IMR-90 (cell line): ENCODE measurements around the gene CEP63. TPM values are rescaled to one million over a fixed set of nuclear protein-coding genes. Genes with fewer than 3 reads are reported as not detected.

Experiments
- ATAC-seq: fragments of 200-7000 bp; cut with Tn5 transposase; 2 replicates; pipeline ENCODE4 v1.9.1; 2020; ENCODE audit warnings: low read depth, mild to moderate bottlenecking, moderate library complexity
- BruUV-seq: library from RNA; stranded (reverse); fragments of 400-500 nt; replicated peaks from 2 replicates; lab custom pipeline; 2021; lab: Mats Ljungman, UMichigan
- CTCF ChIA-PET: fragments of 300-600 bp; formaldehyde crosslinking; extraction: SDS; loops from one replicate; lab custom pipeline; 2021; ENCODE audit warnings: antibody characterized with exemption; lab: Yijun Ruan, JAX
- POLR2A ChIA-PET: fragments of 300-600 bp; sonication (Branson Sonifier 250); formaldehyde crosslinking; loops from one replicate; lab custom pipeline; 2022; ENCODE audit warnings: antibody characterized with exemption; ENCODE audit not compliant: unreplicated experiment; lab: Charles Lee
- DNase-seq: peaks from one replicate; pipeline ENCODE4 v3.0.0; 2013
- H2AFZ ChIP-seq: replicated peaks from 2 replicates; pipeline ENCODE3; 2013; ENCODE audit warnings: low read length, mild to moderate bottlenecking; ENCODE audit not compliant: poor library complexity
- H2AK5ac ChIP-seq: 2 replicates; pipeline ENCODE4 v1.6.1; 2013; ENCODE audit warnings: low read depth, low read length, inconsistent platforms
- H2AK9ac ChIP-seq: replicated peaks from 2 replicates; pipeline ENCODE3; 2013; ENCODE audit warnings: mild to moderate bottlenecking, low read depth, low read length, moderate library complexity; ENCODE audit not compliant: poor library complexity
- H2BK120ac ChIP-seq: 2 replicates; pipeline ENCODE4 v1.6.1; 2013; ENCODE audit warnings: low read depth, low read length, inconsistent platforms
- H2BK15ac ChIP-seq: 3 replicates; pipeline ENCODE4 v1.6.1; 2013; ENCODE audit warnings: low read depth, low read length, inconsistent platforms
- H2BK20ac ChIP-seq: 2 replicates; pipeline ENCODE4 v1.6.1; 2013; ENCODE audit warnings: low read depth, mild to moderate bottlenecking, inconsistent platforms, low read length, moderate library complexity
- H2BK5ac ChIP-seq: 2 replicates; pipeline ENCODE4 v1.6.1; 2013; ENCODE audit warnings: mild to moderate bottlenecking, low read depth, low read length, inconsistent platforms; ENCODE audit not compliant: poor library complexity, severe bottlenecking
- H3K14ac ChIP-seq: replicated peaks from 2 replicates; pipeline ENCODE4 v1.6.1; 2013; ENCODE audit warnings: low read depth, low read length, inconsistent platforms
- H3K18ac ChIP-seq: 2 replicates; pipeline ENCODE4 v1.6.1; 2013; ENCODE audit warnings: low read depth, low read length, control low read depth
- H3K23ac ChIP-seq: 2 replicates; pipeline ENCODE4 v1.6.1; 2013; ENCODE audit warnings: low read depth, low read length, inconsistent platforms
- H3K27ac ChIP-seq: 2 replicates; pipeline ENCODE4 v1.5.1; 2013; ENCODE audit warnings: mild to moderate bottlenecking, control low read depth, low read length; ENCODE audit not compliant: insufficient read depth
- H3K27me3 ChIP-seq: 2 replicates; pipeline ENCODE4 v1.6.1; 2013; ENCODE audit warnings: low read length; ENCODE audit not compliant: control insufficient read depth, insufficient read depth
- H3K36me3 ChIP-seq: 2 replicates; pipeline ENCODE4 v1.6.1; 2013; ENCODE audit warnings: low read length, mixed read lengths; ENCODE audit not compliant: control insufficient read depth, insufficient read depth
- H3K4ac ChIP-seq: 2 replicates; pipeline ENCODE4 v1.6.1; 2013; ENCODE audit warnings: low read depth, low read length, inconsistent platforms
- H3K4me1 ChIP-seq: 2 replicates; pipeline ENCODE4 v1.6.1; 2013; ENCODE audit warnings: low read length, mixed read lengths; ENCODE audit not compliant: control insufficient read depth, insufficient read depth
- H3K4me2 ChIP-seq: 2 replicates; pipeline ENCODE4 v1.6.1; 2013; ENCODE audit warnings: low read depth, mild to moderate bottlenecking, control low read depth, low read length, moderate library complexity
- H3K4me3 ChIP-seq: 2 replicates; pipeline ENCODE4 v1.5.1; 2013; ENCODE audit warnings: low read depth, mild to moderate bottlenecking, control low read depth, low read length, moderate library complexity; ENCODE audit not compliant: insufficient read depth
- H3K56ac ChIP-seq: 2 replicates; pipeline ENCODE4 v1.6.1; 2013; ENCODE audit warnings: low read length, inconsistent platforms; ENCODE audit not compliant: insufficient read depth; ENCODE audit errors: extremely low read depth
- H3K79me1 ChIP-seq, 2 experiments: 2 replicates each; pipeline ENCODE4 v1.6.1; 2013; ENCODE audit warnings: low read length in 2 of 2, inconsistent platforms in 1 of 2, low read depth in 1 of 2
- H3K9ac ChIP-seq: 2 replicates; pipeline ENCODE4 v1.6.1; 2013; ENCODE audit warnings: low read depth, low read length, control low read depth
- H3K9me1 ChIP-seq: 2 replicates; pipeline ENCODE4 v1.6.1; 2013; ENCODE audit warnings: low read length, inconsistent platforms; ENCODE audit not compliant: insufficient read depth
- H3K9me3 ChIP-seq: 2 replicates; pipeline ENCODE4 v1.6.1; 2013; ENCODE audit warnings: low read length; ENCODE audit not compliant: control insufficient read depth, insufficient read depth
- H4K20me1 ChIP-seq: 2 replicates; pipeline ENCODE4 v1.6.1; 2013; ENCODE audit warnings: low read length, inconsistent platforms; ENCODE audit not compliant: insufficient read depth
- H4K5ac ChIP-seq: 2 replicates; pipeline ENCODE4 v1.6.1; 2013; ENCODE audit warnings: mild to moderate bottlenecking, low read depth, low read length, control low read depth
- H4K8ac ChIP-seq, 2 experiments: 2 replicates each; pipeline ENCODE4 v1.6.1; 2013; ENCODE audit warnings: low read depth in 2 of 2, low read length in 2 of 2, control low read depth in 1 of 2, inconsistent platforms in 1 of 2
- H4K91ac ChIP-seq: 2 replicates; pipeline ENCODE4 v1.6.1; 2013; ENCODE audit warnings: low read depth, low read length, inconsistent platforms; ENCODE audit not compliant: insufficient read depth
- BHLHE40 ChIP-seq: fragments of 150-350 bp; IDR thresholded peaks from 2 replicates; pipeline ENCODE4 v1.6.1; 2016; ENCODE audit warnings: mild to moderate bottlenecking, low read depth, low read length
- CHD1 ChIP-seq: IDR thresholded peaks from 2 replicates; pipeline ENCODE4 v1.6.1; 2012; ENCODE audit warnings: low read depth, low read length, improper control_type of control experiment
- CTCF ChIP-seq: conservative IDR thresholded peaks from 2 replicates; pipeline ENCODE4 v1.5.1; 2012; ENCODE audit warnings: mild to moderate bottlenecking, low read depth, low read length, improper control_type of control experiment
- ELK1 ChIP-seq: fragments of 150-350 bp; IDR thresholded peaks from 2 replicates; pipeline ENCODE4 v1.6.1; 2016; ENCODE audit warnings: low read depth, mild to moderate bottlenecking, low read length, moderate library complexity, borderline replicate concordance
- FOS ChIP-seq: fragments of 150-350 bp; IDR thresholded peaks from 2 replicates; pipeline ENCODE4 v1.6.1; 2016; ENCODE audit warnings: low read depth, low read length
- MAFK ChIP-seq: IDR thresholded peaks from 2 replicates; pipeline ENCODE4 v1.6.1; 2012; ENCODE audit warnings: low read depth, low read length, improper control_type of control experiment
- MAZ ChIP-seq: IDR thresholded peaks from 2 replicates; pipeline ENCODE4 v1.6.1; 2012; ENCODE audit warnings: low read depth, mild to moderate bottlenecking, low read length, improper control_type of control experiment, moderate library complexity, borderline replicate concordance
- MXI1 ChIP-seq: IDR thresholded peaks from 2 replicates; pipeline ENCODE4 v1.6.1; 2012; ENCODE audit warnings: low read depth, mild to moderate bottlenecking, low read length, moderate library complexity, borderline replicate concordance
- NFE2L2 ChIP-seq: fragments of 150-350 bp; IDR thresholded peaks from 2 replicates; pipeline ENCODE4 v1.6.1; 2016; ENCODE audit warnings: low read depth, mild to moderate bottlenecking, low read length
- POLR2A ChIP-seq: IDR thresholded peaks from 2 replicates; pipeline ENCODE4 v1.6.1; 2012; ENCODE audit warnings: mild to moderate bottlenecking, low read depth, low read length
- RAD21 ChIP-seq: IDR thresholded peaks from 2 replicates; pipeline ENCODE4 v1.6.1; 2012; ENCODE audit warnings: low read length, improper control_type of control experiment
- RCOR1 ChIP-seq: IDR thresholded peaks from 2 replicates; pipeline ENCODE4 v1.6.1; 2012; ENCODE audit warnings: mild to moderate bottlenecking, low read length, improper control_type of control experiment; ENCODE audit not compliant: insufficient replicate concordance
- RFX5 ChIP-seq: IDR thresholded peaks from 2 replicates; pipeline ENCODE4 v1.8.0; 2012; ENCODE audit warnings: low read depth, mild to moderate bottlenecking, low read length, moderate library complexity
- SMC3 ChIP-seq: fragments of 150-350 bp; IDR thresholded peaks from 2 replicates; pipeline ENCODE4 v1.6.1; 2016; ENCODE audit warnings: low read depth, mild to moderate bottlenecking, antibody characterized with exemption, low read length, moderate library complexity
- USF2 ChIP-seq: fragments of 150-350 bp; IDR thresholded peaks from 2 replicates; pipeline ENCODE4 v1.6.1; 2017; ENCODE audit warnings: mild to moderate bottlenecking, antibody characterized with exemption, low read length, low read depth
- WGBS, 2 experiments: methylation state at CpG; one replicate each; pipeline versions ENCODE4 v1.1.5 to v1.1.7; 2013; ENCODE audit warnings: missing lambda C conversion rate in 2 of 2; ENCODE audit not compliant: insufficient read length in 1 of 2; ENCODE audit errors: extremely low coverage in 2 of 2; 5-methylcytosine and 5-hydroxymethylcytosine counted together
- dilution Hi-C: fragments of 300-500 bp; cut with HindIII; formaldehyde crosslinking; loops from one replicate; pipeline ENCODE4 v1.14.3; 2018; ENCODE audit warnings: low sequenced_read_pairs; ENCODE audit not compliant: unreplicated experiment
- in situ Hi-C: fragments of 300-500 bp; cut with MboI; formaldehyde crosslinking; loops from 3 replicates; pipeline ENCODE4 v1.14.3; 2019; ENCODE audit warnings: low sequenced_read_pairs, inconsistent platforms, mixed read lengths
- intact Hi-C: fragments of 100-400 bp; cut with micrococcal nuclease; formaldehyde crosslinking; loops from 2 replicates; pipeline ENCODE4 v1.10.0; 2022
- polyA plus RNA-seq, 3 experiments: library from polyadenylated mRNA; depleted of rRNA; stranded (reverse); fragments of >200 nt; gene quantifications; 2 replicates each; pipeline ENCODE4 v1.2.3, GENCODE V29; 2012; ENCODE audit warnings: low replicate concordance in 1 of 3
- total RNA-seq: library from RNA; depleted of rRNA; stranded (reverse); fragments of >200 nt; gene quantifications from 2 replicates; pipeline ENCODE4 v1.2.3, GENCODE V29; 2012

Gene CEP63
- total and polyA plus RNA-seq, 2 of the 4 experiments (the other 2 are of a cell fraction): 6.5 to 9.1 TPM

- intact Hi-C loops: no loop called here
- Histone ChIP-seq H2BK20ac (peak overlapping the region; percentile 80; the same call in 1 of the 2 replicates), H4K20me1 (no peaks in the 10 kb centered on the region), H2BK15ac (0 out of 3 replicates have a peak overlapping the region, but pooled peaks have one; percentile 59), H3K27me3 (no peaks in the 10 kb centered on the region), H2BK120ac (peak overlapping the region; percentile 80), H2AK5ac (no peak overlapping the region), H3K27ac (no peak overlapping the region), H3K9me1 (peaks cover 6% of the 10 kb centered on the region; the same call in 1 of the 2 replicates), H3K56ac (0 out of 2 replicates have a peak overlapping the region, but pooled peaks have one; percentile 7), H3K14ac (no peak overlapping the region), H3K9ac (no peak overlapping the region; the same call in 1 of the 2 replicates), H4K5ac (no peak overlapping the region; the same call in 1 of the 2 replicates), H3K4me2 (peak overlapping the region; percentile 20; the same call in 1 of the 2 replicates), H4K91ac (peak overlapping the region; percentile 58; the same call in 1 of the 2 replicates), H2AK9ac (no peak overlapping the region), H3K18ac (peak overlapping the region; percentile 85; the same call in 1 of the 2 replicates), H3K4me1 (peaks cover 3% of the 10 kb centered on the region), H3K4me3 (no peak overlapping the region), H4K8ac (peak overlapping the region; percentile 25 to 51; a peak in 2 of 4 replicates), H3K23ac (no peak overlapping the region), H3K4ac (no peak overlapping the region), H3K36me3 (no peaks in the 10 kb centered on the region), H3K79me1 (no peaks in the 10 kb centered on the region), H2BK5ac (peak overlapping the region; percentile 49), H3K9me3 (no peaks in the 10 kb centered on the region), H2AFZ (no peak overlapping the region)
- dilution Hi-C loops: no loop called here
- DNase-seq (no peak), ATAC-seq (peak; percentile 86)
- ChIA-PET CTCF (interaction anchor here (0.6 to 1.2 kb wide), 2 partner anchors 12 to 34 kb away, joined by 3 read pairs; no protein-coding TSS in a partner anchor), POLR2A (interaction anchor here (1.0 kb wide), 1 partner anchor 9 kb away, joined by 3 read pairs; no protein-coding TSS in a partner anchor)
- in situ Hi-C loops: no loop called here
- no TSS peak for BruUV-seq
- 100% methylated on average over 1 of the region's 3 CpGs; no CpG with 5 or more reads in 1 of the 2 experiments for WGBS, 2 experiments
- TF ChIP-seq FOS (no peak), BHLHE40 (no peak), USF2 (no peak), CTCF (no peak), NFE2L2 (no peak), RFX5 (no peak), SMC3 (no peak), RCOR1 (no peak), RAD21 (no peak), MAFK (no peak), POLR2A (no peak), MXI1 (no peak), MAZ (no peak), CHD1 (no peak), ELK1 (no peak)
Measured at GRCh38 chr3:134437211-134437752, 48.6 kb upstream of the CEP63 start.
